ENCODE results near the gene SAMM50. TPM values are rescaled to one million over a fixed set of nuclear protein-coding genes. Genes with fewer than 3 reads are reported as not detected.

The SAMM50 gene
- total RNA-seq, 4 donors from 2014 or later, result 67.4 to 104 (median 72.0) TPM

DNA sequence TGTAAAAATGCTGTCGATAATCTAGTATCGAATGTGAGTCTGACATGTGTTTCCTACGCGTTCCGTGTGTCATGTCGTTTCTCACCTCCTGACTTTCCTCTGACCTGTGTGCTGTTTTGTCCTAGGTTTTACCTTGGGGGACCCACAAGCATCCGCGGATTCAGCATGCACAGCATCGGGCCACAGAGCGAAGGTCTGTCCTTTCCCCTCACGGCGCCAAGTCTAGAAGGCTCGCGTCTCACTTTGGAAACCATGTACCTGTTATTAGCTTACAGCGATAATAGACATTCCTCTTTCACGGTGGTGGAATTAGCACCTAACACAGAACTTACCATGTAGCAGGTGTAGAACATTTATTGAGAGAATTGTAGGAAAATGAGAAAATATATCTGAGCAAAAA is 28.6 kb downstream of the SAMM50 start:
- Histone ChIP-seq H3K36me3 (peaks cover 0 to 81% of the 10 kb centered on the region in 2 donors), H3K9me3 (no peaks in the 10 kb centered on the region), H3K4me3 (no peak overlapping the region), H3K4me1 (peaks cover 12 to 16% of the 10 kb centered on the region in 2 donors), H3K27me3 (no peaks in the 10 kb centered on the region), H3K27ac (peak overlapping the region in 1 of 4 donors; percentile 81)
- in situ Hi-C loops (cut with MboI; ENCODE audit: low sequenced_read_pairs in 4 of 4) (loop anchor here in 1 of 4 donors (25.0 kb wide), 1 partner anchor 653 kb away; no protein-coding TSS in a partner anchor), intact Hi-C loops (cut with DNase I; ENCODE audit: low total_unique reads) (no loop called here)
- TF ChIP-seq CTCF (IDR thresholded peaks at IDR 0.05 in 4 of 5, conservative IDR thresholded peaks at IDR 0.05 in 1 of 5) (no peak), POLR2A (IDR thresholded peaks at IDR 0.05) (no peak)
- no peak for ATAC-seq
- no peak for DNase-seq

GRCh38 chr22:43985532-43985931 is 30.3 kb downstream of the SAMM50 start:
- intact Hi-C loops (cut with DNase I; ENCODE audit: low total_unique reads), result no loop called here
- peak overlapping the region; percentile 51 to 81 (median 64) for H3K27ac ChIP-seq
- TF ChIP-seq POLR2A (IDR thresholded peaks at IDR 0.05), result no peak
- no peak for TF ChIP-seq CTCF (IDR thresholded peaks at IDR 0.05 in 4 of 5, conservative IDR thresholded peaks at IDR 0.05 in 1 of 5)
- peak; percentile 77 to 87 for ATAC-seq
- peaks cover 14 to 16% of the 10 kb centered on the region in 2 donors for H3K4me1 ChIP-seq
- no peaks in the 10 kb centered on the region for H3K9me3 ChIP-seq
- no peak overlapping the region for H3K4me3 ChIP-seq
- in situ Hi-C loops (cut with MboI; ENCODE audit: low sequenced_read_pairs in 4 of 4), result loop anchor here in 1 of 4 donors (25.0 kb wide), 1 partner anchor 652 kb away; no protein-coding TSS in a partner anchor
- no peaks in the 10 kb centered on the region for H3K27me3 ChIP-seq
- peaks cover 0 to 72% of the 10 kb centered on the region in 2 donors for H3K36me3 ChIP-seq
- DNase-seq, result peak; percentile 55 to 59

GRCh38 chr22:43988116-43988820 is 33.0 kb downstream of the SAMM50 start:
- intact Hi-C loops (cut with DNase I; ENCODE audit: low total_unique reads) (no loop called here), in situ Hi-C loops (cut with MboI; ENCODE audit: low sequenced_read_pairs in 4 of 4) (loop anchor here in 1 of 4 donors (25.0 kb wide), 1 partner anchor 649 kb away; no protein-coding TSS in a partner anchor)
- Histone ChIP-seq H3K4me3 (no peak overlapping the region), H3K27ac (peak overlapping the region in 3 of 4 donors; percentile 11 to 81 (median 67)), H3K9me3 (no peaks in the 10 kb centered on the region), H3K27me3 (no peaks in the 10 kb centered on the region), H3K36me3 (peaks cover 0 to 71% of the 10 kb centered on the region in 2 donors), H3K4me1 (peaks cover 14 to 20% of the 10 kb centered on the region in 2 donors)
- no peak for DNase-seq
- no peak for TF ChIP-seq CTCF (IDR thresholded peaks at IDR 0.05 in 4 of 5, conservative IDR thresholded peaks at IDR 0.05 in 1 of 5)
- TF ChIP-seq POLR2A (IDR thresholded peaks at IDR 0.05), result no peak
- ATAC-seq, result peak in 1 of 2 donors; percentile 45

GRCh38 chr22:43988960-43989359 is 33.7 kb downstream of the SAMM50 start:
- H3K4me3 ChIP-seq, result no peak overlapping the region
- no peaks in the 10 kb centered on the region for H3K27me3 ChIP-seq
- intact Hi-C loops (cut with DNase I; ENCODE audit: low total_unique reads) (no loop called here), in situ Hi-C loops (cut with MboI; ENCODE audit: low sequenced_read_pairs in 4 of 4) (loop anchor here in 1 of 4 donors (25.0 kb wide), 1 partner anchor 648 kb away; no protein-coding TSS in a partner anchor)
- H3K27ac ChIP-seq, result peak overlapping the region in 3 of 4 donors; percentile 11 to 81 (median 67)
- no peaks in the 10 kb centered on the region for H3K9me3 ChIP-seq
- H3K4me1 ChIP-seq, result peaks cover 21 to 27% of the 10 kb centered on the region in 2 donors
- ATAC-seq (no peak), DNase-seq (no peak)
- TF ChIP-seq CTCF (IDR thresholded peaks at IDR 0.05 in 4 of 5, conservative IDR thresholded peaks at IDR 0.05 in 1 of 5), result no peak
- TF ChIP-seq POLR2A (IDR thresholded peaks at IDR 0.05), result no peak
- peaks cover 0 to 64% of the 10 kb centered on the region in 2 donors for H3K36me3 ChIP-seq

Data from gastrocnemius medialis (tissue), 4 donors.